Fibroblast of lung (primary cell): Measurements from ENCODE around the gene HGFAC. TPM values are rescaled to one million over a fixed set of nuclear protein-coding genes. Genes with fewer than 3 reads are reported as not detected.

ENCODE experiments used
- DNase-seq, 2 donors: peaks; one replicate each; pipeline versions ENCODE4 v3.0.0 to v3.0.0-alpha.2; 2010; ENCODE audit warnings: low read depth in 2 of 2
- H2AFZ ChIP-seq: 2 replicates; pipeline ENCODE4 v1.5.1; 2012; ENCODE audit warnings: low read length, control low read depth, inconsistent platforms
- H3K27ac ChIP-seq: 2 replicates; pipeline ENCODE4 v1.5.1; 2011; ENCODE audit warnings: low read length, control low read depth; ENCODE audit not compliant: insufficient read depth
- H3K27me3 ChIP-seq: 2 replicates; pipeline ENCODE4 v1.5.1; 2011; ENCODE audit warnings: mild to moderate bottlenecking, low read length; ENCODE audit not compliant: control insufficient read depth, insufficient read depth
- H3K36me3 ChIP-seq: 2 replicates; pipeline ENCODE4 v1.5.1; 2011; ENCODE audit warnings: low read length; ENCODE audit not compliant: control insufficient read depth, insufficient read depth
- H3K4me1 ChIP-seq: 2 replicates; pipeline ENCODE4 v1.5.1; 2011; ENCODE audit warnings: low read length; ENCODE audit not compliant: control insufficient read depth, insufficient read depth; ENCODE audit errors: extremely low read depth
- H3K4me2 ChIP-seq: 2 replicates; pipeline ENCODE4 v1.5.1; 2011; ENCODE audit warnings: low read length, control low read depth; ENCODE audit not compliant: insufficient read depth; ENCODE audit errors: extremely low read depth
- H3K4me3 ChIP-seq, 4 experiments: fragments of 200-600 bp in 1 of 4; sonication (generic) in 1 of 4; replicated peaks in 1 of 4; 2 replicates each; pipeline ENCODE4 v1.5.1; 2011 to 2016; ENCODE audit warnings: low read length in 4 of 4, low read depth in 3 of 4, mild to moderate bottlenecking in 3 of 4, control low read depth in 2 of 4, inconsistent platforms in 1 of 4, mixed read lengths in 1 of 4; ENCODE audit not compliant: insufficient read depth in 1 of 4; ENCODE audit errors: control extremely low read depth in 1 of 4
- H3K79me2 ChIP-seq: 2 replicates; pipeline ENCODE4 v1.5.1; 2012; ENCODE audit warnings: mild to moderate bottlenecking, low read length, inconsistent platforms; ENCODE audit not compliant: control insufficient read depth, insufficient read depth
- H3K9ac ChIP-seq: 2 replicates; pipeline ENCODE4 v1.5.1; 2011; ENCODE audit warnings: mild to moderate bottlenecking, low read length, control low read depth; ENCODE audit not compliant: insufficient read depth
- H3K9me3 ChIP-seq: 2 replicates; pipeline ENCODE4 v1.5.1; 2012; ENCODE audit warnings: low read depth, low read length; ENCODE audit not compliant: control insufficient read depth, insufficient read depth
- H4K20me1 ChIP-seq: 2 replicates; pipeline ENCODE4 v1.5.1; 2011; ENCODE audit warnings: low read length; ENCODE audit not compliant: control insufficient read depth, insufficient read depth; ENCODE audit errors: extremely low read depth
- EZH2 ChIP-seq: IDR thresholded peaks from 2 replicates; pipeline ENCODE4 v1.5.1; 2012; ENCODE audit warnings: low read length, control low read depth, mild to moderate bottlenecking; ENCODE audit errors: missing control alignments
- polyA plus RNA-seq, 2 donors: library from polyadenylated mRNA; depleted of rRNA in 1 of 2; stranded (reverse) in 1 of 2; unstranded in 1 of 2; fragments of >200 nt; gene quantifications; 2 replicates each; pipeline ENCODE4 v1.2.1, GENCODE V29; 2011 to 2012; ENCODE audit warnings: missing spikeins in 1 of 2
- total RNA-seq: library from RNA; depleted of rRNA; stranded (reverse); fragments of >200 nt; gene quantifications from 2 replicates; pipeline ENCODE4 v1.2.1, GENCODE V29; 2014
- TF ChIP-seq, protein P1 (sequence below), 2 donors: IDR thresholded peaks in 1 of 2; conservative IDR thresholded peaks in 1 of 2; 1 replicate in 1 of 2; 2 replicates in 1 of 2; pipeline ENCODE4 v1.5.1; 2011 to 2012; ENCODE audit warnings: low read length in 2 of 2, control low read depth in 1 of 2, inconsistent platforms in 1 of 2, low read depth in 1 of 2, mild to moderate bottlenecking in 1 of 2

The HGFAC gene
- total and polyA plus RNA-seq, 2 donors (not counting 1 experiment from before 2014, with no cell fraction given), result 0.33 TPM; not detected in 1

- Histone ChIP-seq H4K20me1 (no peaks in the 10 kb centered on the region), H3K4me1 (no peaks in the 10 kb centered on the region), H3K4me2 (no peak overlapping the region), H3K4me3 (no peak overlapping the region), H3K79me2 (no peaks in the 10 kb centered on the region), H3K9me3 (no peaks in the 10 kb centered on the region), H3K27ac (no peak overlapping the region), H3K36me3 (no peaks in the 10 kb centered on the region), H3K27me3 (no peaks in the 10 kb centered on the region), H3K9ac (no peak overlapping the region), H2AFZ (no peak overlapping the region)
- no peak for DNase-seq
- no peak for TF ChIP-seq EZH2
- TF ChIP-seq, protein P1, sequence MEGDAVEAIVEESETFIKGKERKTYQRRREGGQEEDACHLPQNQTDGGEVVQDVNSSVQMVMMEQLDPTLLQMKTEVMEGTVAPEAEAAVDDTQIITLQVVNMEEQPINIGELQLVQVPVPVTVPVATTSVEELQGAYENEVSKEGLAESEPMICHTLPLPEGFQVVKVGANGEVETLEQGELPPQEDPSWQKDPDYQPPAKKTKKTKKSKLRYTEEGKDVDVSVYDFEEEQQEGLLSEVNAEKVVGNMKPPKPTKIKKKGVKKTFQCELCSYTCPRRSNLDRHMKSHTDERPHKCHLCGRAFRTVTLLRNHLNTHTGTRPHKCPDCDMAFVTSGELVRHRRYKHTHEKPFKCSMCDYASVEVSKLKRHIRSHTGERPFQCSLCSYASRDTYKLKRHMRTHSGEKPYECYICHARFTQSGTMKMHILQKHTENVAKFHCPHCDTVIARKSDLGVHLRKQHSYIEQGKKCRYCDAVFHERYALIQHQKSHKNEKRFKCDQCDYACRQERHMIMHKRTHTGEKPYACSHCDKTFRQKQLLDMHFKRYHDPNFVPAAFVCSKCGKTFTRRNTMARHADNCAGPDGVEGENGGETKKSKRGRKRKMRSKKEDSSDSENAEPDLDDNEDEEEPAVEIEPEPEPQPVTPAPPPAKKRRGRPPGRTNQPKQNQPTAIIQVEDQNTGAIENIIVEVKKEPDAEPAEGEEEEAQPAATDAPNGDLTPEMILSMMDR (conservative IDR thresholded peaks at IDR 0.05 in 1 of 2, IDR thresholded peaks at IDR 0.05 in 1 of 2; ENCODE audit: low read depth in 1 of 2, low read length in 2 of 2), result no peak
Observed at GRCh38 chr4:3427706-3428446, 13.9 kb upstream of the HGFAC start.

DNA sequence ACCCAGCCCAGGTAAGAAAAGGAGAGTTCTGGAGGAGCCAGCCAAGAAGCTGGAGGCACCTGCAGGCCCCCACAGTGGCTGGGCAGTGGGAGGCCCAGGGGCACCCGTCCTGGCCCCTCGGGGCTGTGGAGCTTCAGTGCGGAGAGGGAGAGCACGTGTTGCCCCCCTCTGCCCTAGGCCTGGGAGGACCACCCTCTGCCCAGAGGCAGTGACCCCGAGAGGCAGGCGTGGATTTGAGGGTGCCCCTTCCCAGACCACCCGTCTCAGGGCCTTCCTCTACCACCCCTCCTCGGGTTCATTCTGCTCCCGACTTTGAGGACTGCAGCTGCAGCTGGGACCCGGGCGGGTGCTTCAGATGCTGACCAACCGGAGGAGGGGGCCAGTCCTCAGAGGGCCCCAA is 12.1 kb upstream of the HGFAC start:
- no peaks in the 10 kb centered on the region for H3K27me3 ChIP-seq
- H3K9ac ChIP-seq, result no peak overlapping the region
- no peaks in the 10 kb centered on the region for H3K36me3 ChIP-seq
- H3K4me2 ChIP-seq, result no peak overlapping the region
- no peaks in the 10 kb centered on the region for H4K20me1 ChIP-seq
- no peaks in the 10 kb centered on the region for H3K9me3 ChIP-seq
- no peaks in the 10 kb centered on the region for H3K4me1 ChIP-seq
- TF ChIP-seq EZH2, result no peak
- TF ChIP-seq, protein P1 (conservative IDR thresholded peaks at IDR 0.05 in 1 of 2, IDR thresholded peaks at IDR 0.05 in 1 of 2; ENCODE audit: low read depth in 1 of 2, low read length in 2 of 2), result no peak
- no peak overlapping the region for H3K4me3 ChIP-seq
- no peak for DNase-seq
- no peak overlapping the region for H2AFZ ChIP-seq
- no peaks in the 10 kb centered on the region for H3K79me2 ChIP-seq
- H3K27ac ChIP-seq, result no peak overlapping the region

GRCh38 chr4:3430524-3430923 is 11.2 kb upstream of the HGFAC start:
- Histone ChIP-seq H3K79me2 (no peaks in the 10 kb centered on the region), H3K9me3 (no peaks in the 10 kb centered on the region), H2AFZ (no peak overlapping the region), H3K4me2 (no peak overlapping the region), H3K36me3 (no peaks in the 10 kb centered on the region), H3K4me3 (no peak overlapping the region), H3K27me3 (no peaks in the 10 kb centered on the region), H4K20me1 (no peaks in the 10 kb centered on the region), H3K27ac (no peak overlapping the region), H3K9ac (no peak overlapping the region), H3K4me1 (no peaks in the 10 kb centered on the region)
- no peak for TF ChIP-seq EZH2
- TF ChIP-seq, protein P1 (conservative IDR thresholded peaks at IDR 0.05 in 1 of 2, IDR thresholded peaks at IDR 0.05 in 1 of 2; ENCODE audit: low read depth in 1 of 2, low read length in 2 of 2), result no peak
- DNase-seq, result no peak
